ENCODE results near the gene WNT1.

The WNT1 gene

GRCh38 chr12:48980953-48981756 is 3.0 kb downstream of the WNT1 start:
- DNase-seq (ENCODE audit: low read depth), result no peak

GRCh38 chr12:48981757-48982157 is 3.6 kb downstream of the WNT1 start:
- DNase-seq (ENCODE audit: low read depth), result no peak

- DNase-seq (ENCODE audit: low read depth), result no peak
Observed at GRCh38 chr12:48982397-48983080, 4.4 kb downstream of the WNT1 start.

GRCh38 chr12:48985475-48985897 is 7.4 kb downstream of the WNT1 start:
- DNase-seq (ENCODE audit: low read depth), result no peak

- DNase-seq (ENCODE audit: low read depth), result no peak
Observed at GRCh38 chr12:48985901-48986300, 7.8 kb downstream of the WNT1 start.

GRCh38 chr12:48986720-48987291 is 8.7 kb downstream of the WNT1 start:
- no peak for DNase-seq (ENCODE audit: low read depth)

- DNase-seq (ENCODE audit: low read depth), result no peak
Observed at GRCh38 chr12:48988030-48988649, 10.0 kb downstream of the WNT1 start.

- DNase-seq (ENCODE audit: low read depth), result no peak
Observed at GRCh38 chr12:48990552-48990951, 12.4 kb downstream of the WNT1 start.

- DNase-seq (ENCODE audit: low read depth), result no peak
Observed at GRCh38 chr12:48991247-48992050, 13.3 kb downstream of the WNT1 start.

GRCh38 chr12:48993787-48994186 is 15.7 kb downstream of the WNT1 start:
- no peak for DNase-seq (ENCODE audit: low read depth)

GRCh38 chr12:48994224-48995085 is 16.3 kb downstream of the WNT1 start:
- no peak for DNase-seq (ENCODE audit: low read depth)

GRCh38 chr12:48995086-48995879 is 17.2 kb downstream of the WNT1 start:
- no peak for DNase-seq (ENCODE audit: low read depth)

- no peak for DNase-seq (ENCODE audit: low read depth)
Observed at GRCh38 chr12:48996794-48997718, 18.9 kb downstream of the WNT1 start.

- no peak for DNase-seq (ENCODE audit: low read depth)
Observed at GRCh38 chr12:48997719-48998496, 19.8 kb downstream of the WNT1 start.

GRCh38 chr12:48998497-48999353 is 20.6 kb downstream of the WNT1 start:
- DNase-seq (ENCODE audit: low read depth), result no peak

GRCh38 chr12:48999371-49000131 is 21.4 kb downstream of the WNT1 start, which contains the start of gene DDN:
DDN (minus strand) TSS chr12:48999375; CDS start chr12:48999287, 88 bp downstream.
- DNase-seq (ENCODE audit: low read depth), result no peak

Data from CMK (cell line).